Mesenchymal stem cell (in vitro differentiated cells and primary cell): ENCODE results near the gene RABL2B.
"Not testable (repeated sequence)": the region's sequence is repeated elsewhere in the genome, so short reads cannot be mapped to it uniquely, and the experiment has no call there.

Source experiments
- DNase-seq: peaks from one replicate; pipeline ENCODE4 v3.0.0-alpha.2; 2013
- H2AFZ ChIP-seq: one replicate; pipeline ENCODE4 v1.6.1; 2013; ENCODE audit warnings: low read depth, mild to moderate bottlenecking, control low read depth, inconsistent platforms, low read length, moderate library complexity
- H2AK5ac ChIP-seq: 2 replicates; pipeline ENCODE4 v1.6.1; 2013; ENCODE audit warnings: low read length, moderate library complexity, mild to moderate bottlenecking, inconsistent platforms; ENCODE audit not compliant: severe bottlenecking
- H2BK120ac ChIP-seq: one replicate; pipeline ENCODE4 v1.6.1; 2013; ENCODE audit warnings: low read depth, mild to moderate bottlenecking, inconsistent platforms, low read length, moderate library complexity
- H2BK12ac ChIP-seq, 2 experiments: one replicate each; pipeline ENCODE4 v1.6.1; 2013; ENCODE audit warnings: inconsistent platforms in 2 of 2, low read length in 2 of 2, mild to moderate bottlenecking in 2 of 2, moderate library complexity in 2 of 2, control low read depth in 1 of 2
- H2BK15ac ChIP-seq: one replicate; pipeline ENCODE4 v1.6.1; 2013; ENCODE audit warnings: mild to moderate bottlenecking, low read depth, inconsistent platforms; ENCODE audit not compliant: poor library complexity, severe bottlenecking
- H2BK5ac ChIP-seq: 2 replicates; pipeline ENCODE4 v1.6.1; 2013; ENCODE audit warnings: low read depth, mild to moderate bottlenecking, low read length, control low read depth, inconsistent platforms; ENCODE audit not compliant: poor library complexity, severe bottlenecking
- H3K14ac ChIP-seq, 2 experiments: one replicate each; pipeline ENCODE4 v1.6.1; 2013; ENCODE audit warnings: inconsistent platforms in 2 of 2, low read length in 2 of 2, control low read depth in 1 of 2, mild to moderate bottlenecking in 1 of 2, moderate library complexity in 1 of 2
- H3K18ac ChIP-seq, 2 experiments: one replicate each; pipeline ENCODE4 v1.6.1; 2013; ENCODE audit warnings: inconsistent platforms in 2 of 2, low read length in 2 of 2, control low read depth in 1 of 2, low read depth in 1 of 2, mild to moderate bottlenecking in 1 of 2
- H3K23ac ChIP-seq, 2 experiments: one replicate each; pipeline ENCODE4 v1.6.1; 2013; ENCODE audit warnings: inconsistent platforms in 2 of 2, low read length in 2 of 2, mild to moderate bottlenecking in 2 of 2, moderate library complexity in 2 of 2, control low read depth in 1 of 2
- H3K27ac ChIP-seq: 2 replicates; pipeline ENCODE4 v1.5.1; 2013; ENCODE audit warnings: mild to moderate bottlenecking, moderate library complexity, low read length, control low read depth, inconsistent platforms; ENCODE audit not compliant: poor library complexity, severe bottlenecking
- H3K27me3 ChIP-seq, 2 experiments: 2 replicates each; pipeline versions ENCODE4 v1.6.1 to v1.7.0; 2013; ENCODE audit warnings: low read length in 2 of 2, mild to moderate bottlenecking in 2 of 2, moderate library complexity in 2 of 2, control low read depth in 1 of 2, inconsistent platforms in 1 of 2; ENCODE audit not compliant: control insufficient read depth in 1 of 2, insufficient read depth in 1 of 2
- H3K36me3 ChIP-seq, 2 experiments: 2 replicates each; pipeline versions ENCODE4 v1.6.1 to v1.7.0; 2013; ENCODE audit warnings: low read length in 2 of 2, control low read depth in 1 of 2, inconsistent platforms in 1 of 2, low read depth in 1 of 2, mild to moderate bottlenecking in 1 of 2; ENCODE audit not compliant: insufficient read depth in 2 of 2, control insufficient read depth in 1 of 2
- H3K4ac ChIP-seq, 2 experiments: one replicate each; pipeline ENCODE4 v1.6.1; 2013; ENCODE audit warnings: inconsistent platforms in 2 of 2, low read length in 2 of 2, mild to moderate bottlenecking in 2 of 2, moderate library complexity in 2 of 2, control low read depth in 1 of 2, low read depth in 1 of 2
- H3K4me1 ChIP-seq: 2 replicates; pipeline ENCODE4 v1.6.1; 2013; ENCODE audit warnings: low read depth, low read length, control low read depth; ENCODE audit not compliant: control insufficient read depth, insufficient read depth
- H3K4me2 ChIP-seq: 2 replicates; pipeline ENCODE4 v1.6.1; 2013; ENCODE audit warnings: low read length, mild to moderate bottlenecking, inconsistent platforms; ENCODE audit not compliant: poor library complexity, severe bottlenecking
- H3K4me3 ChIP-seq, 2 experiments: 2 replicates each; pipeline versions ENCODE4 v1.5.1 to v1.7.0; 2013; ENCODE audit warnings: low read length in 2 of 2, mild to moderate bottlenecking in 2 of 2, control low read depth in 1 of 2, low read depth in 1 of 2; ENCODE audit not compliant: insufficient read depth in 1 of 2
- H3K79me1 ChIP-seq: replicated peaks from 2 replicates; pipeline ENCODE4 v1.6.1; 2013; ENCODE audit warnings: mild to moderate bottlenecking, control low read depth, low read length, inconsistent platforms; ENCODE audit not compliant: poor library complexity, severe bottlenecking
- H3K9ac ChIP-seq: 2 replicates; pipeline ENCODE4 v1.7.0; 2013; ENCODE audit warnings: mild to moderate bottlenecking, low read length, moderate library complexity
- H3K9me3 ChIP-seq: 2 replicates; pipeline ENCODE4 v1.7.0; 2013; ENCODE audit warnings: mild to moderate bottlenecking, low read length; ENCODE audit not compliant: control insufficient read depth
- H4K8ac ChIP-seq: one replicate; pipeline ENCODE4 v1.6.1; 2013; ENCODE audit warnings: inconsistent platforms, mild to moderate bottlenecking, low read length, moderate library complexity
- H4K91ac ChIP-seq: one replicate; pipeline ENCODE4 v1.6.1; 2013; ENCODE audit warnings: mild to moderate bottlenecking, low read length, inconsistent platforms
- WGBS: methylation state at CpG from one replicate; pipeline ENCODE4 v1.1.7; 2013; ENCODE audit warnings: mixed read lengths; 5-methylcytosine and 5-hydroxymethylcytosine counted together

RABL2B gene

DNA sequence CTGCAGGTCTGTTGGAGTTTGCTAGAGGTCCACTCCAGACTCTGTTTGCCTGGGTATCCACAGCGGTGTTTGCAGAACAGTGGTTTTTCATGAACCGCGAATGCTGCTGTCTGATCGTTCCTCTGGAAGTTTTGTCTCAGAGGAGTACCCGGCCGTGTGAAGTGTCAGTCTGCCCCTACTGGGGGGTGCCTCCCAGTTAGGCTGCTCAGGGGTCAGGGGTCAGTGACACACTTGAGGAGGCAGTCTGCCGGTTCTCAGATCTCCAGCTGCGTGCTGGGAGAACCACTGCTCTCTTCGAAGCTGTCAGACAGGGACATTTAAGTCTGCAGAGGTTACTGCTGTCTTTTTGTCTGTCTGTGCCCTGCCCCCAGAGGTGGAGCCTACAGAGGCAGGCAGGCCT is 27.0 kb downstream of the RABL2B start:
- 67% methylated on average over 1 of the region's 9 CpGs for WGBS
- not testable (repeated sequence) for H2AFZ ChIP-seq, H2BK12ac ChIP-seq, H4K91ac ChIP-seq, H3K4me3 ChIP-seq, H3K9me3 ChIP-seq, H3K4me1 ChIP-seq, H4K8ac ChIP-seq, H3K4me2 ChIP-seq, H3K4ac ChIP-seq, H3K14ac ChIP-seq, DNase-seq, H3K79me1 ChIP-seq, H3K9ac ChIP-seq, H3K27me3 ChIP-seq, H2BK120ac ChIP-seq, H3K23ac ChIP-seq, H3K18ac ChIP-seq, H2BK5ac ChIP-seq, H3K27ac ChIP-seq, H2AK5ac ChIP-seq, H3K36me3 ChIP-seq, H2BK15ac ChIP-seq

DNA sequence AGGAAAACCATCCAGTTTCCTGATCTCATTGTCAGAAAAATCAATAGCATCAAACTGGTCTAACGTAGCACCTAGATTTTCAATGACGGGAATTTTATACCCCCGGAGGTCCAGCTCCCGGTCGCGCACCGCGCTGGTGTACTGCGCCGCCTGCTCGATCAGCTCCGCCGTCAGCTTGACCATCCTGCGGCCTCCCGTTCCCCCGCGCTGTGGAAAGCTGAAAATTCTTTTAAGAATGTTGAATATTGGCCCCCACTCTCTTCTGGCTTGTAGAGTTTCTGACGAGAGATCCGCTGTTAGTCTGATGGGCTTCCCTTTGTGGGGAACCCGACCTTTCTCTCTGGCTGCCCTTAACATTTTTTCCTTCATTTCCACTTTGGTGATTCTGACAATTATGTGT is 28.2 kb downstream of the RABL2B start:
- H2AFZ ChIP-seq, H3K9me3 ChIP-seq, H3K4me2 ChIP-seq, H2BK120ac ChIP-seq, H2BK15ac ChIP-seq, H3K4ac ChIP-seq, H3K4me3 ChIP-seq, H3K14ac ChIP-seq, H3K79me1 ChIP-seq, H2BK5ac ChIP-seq, H3K36me3 ChIP-seq, H3K27me3 ChIP-seq, H4K8ac ChIP-seq, H3K23ac ChIP-seq, H2BK12ac ChIP-seq, H3K4me1 ChIP-seq, H3K9ac ChIP-seq, H4K91ac ChIP-seq, H3K18ac ChIP-seq, H3K27ac ChIP-seq, H2AK5ac ChIP-seq, DNase-seq: not testable (repeated sequence)
- WGBS = 90% methylated on average over 17 of the region's 20 CpGs

DNA sequence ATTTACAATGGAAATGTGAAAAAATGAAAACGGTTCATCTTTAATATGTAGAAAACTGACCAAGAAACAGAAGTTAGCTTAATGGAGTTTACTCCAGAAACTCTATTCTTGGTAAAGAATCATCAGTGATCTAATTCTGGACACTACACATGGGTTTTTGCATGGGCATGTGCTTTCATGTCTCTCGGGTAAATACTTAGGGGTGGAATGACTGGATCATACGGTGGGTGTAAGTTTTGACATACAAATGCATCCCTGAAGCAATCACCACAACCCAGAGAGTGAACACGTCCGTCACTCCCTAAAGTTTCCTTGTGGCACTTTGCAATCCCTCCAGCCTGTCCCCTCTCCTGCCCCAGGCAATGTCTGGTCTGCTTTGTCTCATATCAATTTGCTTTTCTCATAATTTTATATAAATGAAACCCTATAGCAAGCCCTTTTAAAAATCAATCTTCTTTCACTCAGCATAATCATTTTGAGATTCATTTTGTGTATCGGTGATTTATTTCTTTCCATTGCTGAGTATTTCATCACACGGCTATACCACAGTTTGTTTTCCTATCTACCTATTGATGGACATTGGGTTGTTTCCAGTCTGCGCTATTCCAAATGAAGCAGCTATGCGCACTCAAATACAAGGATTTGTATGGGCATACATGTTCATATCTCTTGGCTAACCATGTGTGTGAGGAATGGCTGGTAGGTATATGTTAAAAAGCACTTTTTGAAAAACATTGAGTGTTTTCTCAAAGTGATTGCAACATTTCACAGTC is 33.9 kb downstream of the RABL2B start:
- not testable (repeated sequence) for H3K36me3 ChIP-seq, H3K79me1 ChIP-seq, H3K27ac ChIP-seq, H2AFZ ChIP-seq, H2BK12ac ChIP-seq, H3K14ac ChIP-seq, H4K91ac ChIP-seq, H3K4ac ChIP-seq, H3K9ac ChIP-seq, H2BK120ac ChIP-seq, H3K23ac ChIP-seq, DNase-seq, H2BK5ac ChIP-seq, H3K4me1 ChIP-seq, H3K4me2 ChIP-seq, H3K9me3 ChIP-seq, H2BK15ac ChIP-seq, H3K27me3 ChIP-seq, H4K8ac ChIP-seq, H2AK5ac ChIP-seq, H3K18ac ChIP-seq, H3K4me3 ChIP-seq
- WGBS = 84% methylated on average over 4 of the region's 9 CpGs

DNA sequence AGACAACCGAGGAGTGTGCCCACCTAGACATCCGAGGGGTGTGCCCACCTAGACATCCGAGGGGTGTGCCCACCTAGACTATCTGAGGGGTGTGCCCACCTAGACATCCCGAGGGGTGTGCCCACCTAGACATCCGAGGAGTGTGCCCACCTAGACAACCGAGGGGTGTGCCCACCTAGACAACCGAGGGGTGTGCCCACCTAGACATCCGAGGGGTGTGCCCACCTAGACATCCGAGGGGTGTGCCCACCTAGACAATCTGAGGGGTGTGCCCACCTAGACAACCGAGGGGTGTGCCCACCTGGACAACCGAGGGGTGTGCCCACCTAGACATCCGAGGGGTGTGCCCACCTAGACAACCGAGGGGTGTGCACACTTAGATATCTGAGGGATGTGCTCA is 34.8 kb downstream of the RABL2B start:
- H3K18ac ChIP-seq, H3K9me3 ChIP-seq, H3K23ac ChIP-seq, H3K36me3 ChIP-seq, H3K27ac ChIP-seq, H2BK120ac ChIP-seq, H3K4ac ChIP-seq, H4K91ac ChIP-seq, H2BK12ac ChIP-seq, H4K8ac ChIP-seq, H3K14ac ChIP-seq, H2AK5ac ChIP-seq, H2BK5ac ChIP-seq, DNase-seq, H3K27me3 ChIP-seq, H3K79me1 ChIP-seq, H2BK15ac ChIP-seq, H3K9ac ChIP-seq, H2AFZ ChIP-seq, H3K4me2 ChIP-seq, H3K4me1 ChIP-seq, H3K4me3 ChIP-seq: not testable (repeated sequence)
- WGBS = 89% methylated on average over 10 of the region's 13 CpGs
